ENCODE data around the gene ZDHHC8. TPM values are rescaled to one million over a fixed set of nuclear protein-coding genes. Genes with fewer than 3 reads are reported as not detected.

ZDHHC8 gene
- total RNA-seq, 1 donor from 2014 or later: 118 TPM

GRCh38 chr22:20096574-20097420 lies 34.8 kb upstream of the ZDHHC8 start:
- Mint-ChIP-seq H3K36me3 (ENCODE audit: low read depth, unreplicated experiment) (peaks cover 60% of the 10 kb centered on the region), H3K27me3 (ENCODE audit: unreplicated experiment) (peaks cover 5% of the 10 kb centered on the region)
- no peak for TF ChIP-seq CTCF (IDR thresholded peaks at IDR 0.05; ENCODE audit: unreplicated experiment)

GRCh38 chr22:20099099-20099711 lies 32.4 kb upstream of the ZDHHC8 start:
- H3K4me3 Mint-ChIP-seq (ENCODE audit: unreplicated experiment): no peak overlapping the region
- DNase-seq (ENCODE audit: low spot score): no peak
- H3K27me3 Mint-ChIP-seq (ENCODE audit: unreplicated experiment): peaks cover 7% of the 10 kb centered on the region
- no peaks in the 10 kb centered on the region for H3K4me1 Mint-ChIP-seq (ENCODE audit: unreplicated experiment)
- H3K9me3 Mint-ChIP-seq (ENCODE audit: unreplicated experiment): no peaks in the 10 kb centered on the region
- H3K27ac Mint-ChIP-seq (ENCODE audit: unreplicated experiment): no peak overlapping the region
- H3K36me3 Mint-ChIP-seq (ENCODE audit: low read depth, unreplicated experiment): peaks cover 65% of the 10 kb centered on the region
- no peak for TF ChIP-seq CTCF (IDR thresholded peaks at IDR 0.05; ENCODE audit: unreplicated experiment)

More at GRCh38 chr22:20096574-20097420, 34.8 kb upstream of the ZDHHC8 start:
- Mint-ChIP-seq H3K4me3 (ENCODE audit: unreplicated experiment) (peak overlapping the region; percentile 49), H3K9me3 (ENCODE audit: unreplicated experiment) (no peaks in the 10 kb centered on the region), H3K27ac (ENCODE audit: unreplicated experiment) (no peak overlapping the region), H3K4me1 (ENCODE audit: unreplicated experiment) (no peaks in the 10 kb centered on the region)
- no peak for DNase-seq (ENCODE audit: low spot score)

GRCh38 chr22:20101638-20102037 lies 30.0 kb upstream of the ZDHHC8 start:
- Mint-ChIP-seq H3K27me3 (ENCODE audit: unreplicated experiment) (peaks cover 7% of the 10 kb centered on the region), H3K4me3 (ENCODE audit: unreplicated experiment) (no peak overlapping the region), H3K36me3 (ENCODE audit: low read depth, unreplicated experiment) (peaks cover 49% of the 10 kb centered on the region)

GRCh38 chr22:20102203-20102780 lies 29.3 kb upstream of the ZDHHC8 start:
- peak; percentile 19 for TF ChIP-seq CTCF (IDR thresholded peaks at IDR 0.05; ENCODE audit: unreplicated experiment)
- Mint-ChIP-seq H3K27me3 (ENCODE audit: unreplicated experiment) (peaks cover 7% of the 10 kb centered on the region), H3K27ac (ENCODE audit: unreplicated experiment) (no peak overlapping the region), H3K9me3 (ENCODE audit: unreplicated experiment) (no peaks in the 10 kb centered on the region), H3K4me1 (ENCODE audit: unreplicated experiment) (no peaks in the 10 kb centered on the region), H3K36me3 (ENCODE audit: low read depth, unreplicated experiment) (peaks cover 48% of the 10 kb centered on the region), H3K4me3 (ENCODE audit: unreplicated experiment) (peak overlapping the region; percentile 17)
- DNase-seq (ENCODE audit: low spot score): no peak

More at GRCh38 chr22:20101638-20102037, 30.0 kb upstream of the ZDHHC8 start:
- no peaks in the 10 kb centered on the region for H3K4me1 Mint-ChIP-seq (ENCODE audit: unreplicated experiment)
- no peak for DNase-seq (ENCODE audit: low spot score)
- H3K9me3 Mint-ChIP-seq (ENCODE audit: unreplicated experiment): no peaks in the 10 kb centered on the region
- no peak overlapping the region for H3K27ac Mint-ChIP-seq (ENCODE audit: unreplicated experiment)
- TF ChIP-seq CTCF (IDR thresholded peaks at IDR 0.05; ENCODE audit: unreplicated experiment): no peak

All from endothelial cell (in vitro differentiated cells).